ENCODE data around the gene SLC29A4. TPM values are rescaled to one million over a fixed set of nuclear protein-coding genes. Genes with fewer than 3 reads are reported as not detected.

SLC29A4 gene
- total RNA-seq, 1 donor from 2014 or later, result 7.3 TPM

GRCh38 chr7:5333121-5334045 lies 50.6 kb downstream of the SLC29A4 start:
- peak overlapping the region; percentile 19 for H3K27ac Mint-ChIP-seq
- H3K27me3 ChIP-seq, result no peaks in the 10 kb centered on the region
- no peak overlapping the region for H3K4me2 ChIP-seq
- no peak overlapping the region for H3K9ac ChIP-seq
- H3K4me1 Mint-ChIP-seq, result no peaks in the 10 kb centered on the region
- peaks cover 17% of the 10 kb centered on the region for H3K9me3 Mint-ChIP-seq
- H3K27ac ChIP-seq, result no peak overlapping the region
- peaks cover 4% of the 10 kb centered on the region for H4K20me1 ChIP-seq (ENCODE audit: low read depth)
- H3K4me3 Mint-ChIP-seq, result no peak overlapping the region
- TF ChIP-seq EZH2phosphoT487 (IDR thresholded peaks at IDR 0.05), result no peak
- no peak for TF ChIP-seq CTCF (IDR thresholded peaks at IDR 0.05)
- TF ChIP-seq EZH2 (IDR thresholded peaks at IDR 0.05), result no peak
- H3F3A ChIP-seq (ENCODE audit: low read depth), result no peaks in the 10 kb centered on the region
- H3K4me3 ChIP-seq, result no peak overlapping the region
- peaks cover 43% of the 10 kb centered on the region for H3K36me3 Mint-ChIP-seq
- no peaks in the 10 kb centered on the region for H3K4me1 ChIP-seq
- H3K36me3 ChIP-seq, result peaks cover 4% of the 10 kb centered on the region
- no peak for DNase-seq (ENCODE audit: low spot score)
- H3K9me3 ChIP-seq (ENCODE audit: low read depth), result no peaks in the 10 kb centered on the region
- H2AFZ ChIP-seq (replicated peaks), result no peak overlapping the region
- H3K79me2 ChIP-seq (ENCODE audit: low read depth), result no peaks in the 10 kb centered on the region
- H3K27me3 Mint-ChIP-seq (ENCODE audit: insufficient read depth, low read depth), result peaks cover 8% of the 10 kb centered on the region

DNA sequence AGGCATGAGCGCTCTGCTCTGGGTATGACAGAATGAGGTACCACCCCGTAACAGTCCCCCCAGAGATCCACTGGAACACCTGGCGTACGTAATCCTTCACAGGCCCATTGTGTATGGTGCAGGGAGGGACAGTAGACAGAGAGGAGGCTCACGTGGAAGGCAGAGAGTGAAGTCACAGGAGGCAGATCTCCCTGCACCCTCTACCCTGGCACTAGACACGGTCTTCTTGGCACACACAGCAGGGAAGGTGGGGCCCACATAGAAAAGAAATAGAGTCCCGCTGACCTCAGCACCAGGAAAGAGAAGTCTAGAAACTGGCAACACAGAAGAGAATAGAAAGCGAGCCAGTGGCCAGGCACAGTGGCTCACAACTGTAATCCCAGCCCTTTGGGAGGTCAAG lies 51.9 kb downstream of the SLC29A4 start:
- H3K4me2 ChIP-seq, result no peak overlapping the region

GRCh38 chr7:5337047-5337446 lies 54.3 kb downstream of the SLC29A4 start:
- Mint-ChIP-seq H3K4me1 (no peaks in the 10 kb centered on the region), H3K27me3 (ENCODE audit: insufficient read depth, low read depth) (peaks cover 8% of the 10 kb centered on the region), H3K9me3 (peaks cover 28% of the 10 kb centered on the region), H3K4me3 (no peak overlapping the region), H3K27ac (no peak overlapping the region), H3K36me3 (peaks cover 56% of the 10 kb centered on the region)
- no peak overlapping the region for H3K9ac ChIP-seq
- H4K20me1 ChIP-seq (ENCODE audit: low read depth), result peaks cover 4% of the 10 kb centered on the region
- H2AFZ ChIP-seq (replicated peaks), result no peak overlapping the region
- no peaks in the 10 kb centered on the region for H3K27me3 ChIP-seq
- no peak for DNase-seq (ENCODE audit: low spot score)
- H3K9me3 ChIP-seq (ENCODE audit: low read depth), result no peaks in the 10 kb centered on the region
- H3K4me1 ChIP-seq, result no peaks in the 10 kb centered on the region
- peaks cover 4% of the 10 kb centered on the region for H3K36me3 ChIP-seq
- H3F3A ChIP-seq (ENCODE audit: low read depth), result no peaks in the 10 kb centered on the region
- H3K27ac ChIP-seq, result no peak overlapping the region
- TF ChIP-seq EZH2phosphoT487 (IDR thresholded peaks at IDR 0.05) (no peak), EZH2 (IDR thresholded peaks at IDR 0.05) (no peak), CTCF (IDR thresholded peaks at IDR 0.05) (no peak)
- no peak overlapping the region for H3K4me3 ChIP-seq
- H3K79me2 ChIP-seq (ENCODE audit: low read depth), result no peaks in the 10 kb centered on the region
- H3K4me2 ChIP-seq, result no peak overlapping the region

More for the DNA sequence above, 51.9 kb downstream of the SLC29A4 start:
- H4K20me1 ChIP-seq (ENCODE audit: low read depth), result peaks cover 4% of the 10 kb centered on the region
- H3K36me3 ChIP-seq, result peaks cover 4% of the 10 kb centered on the region
- H3K27ac Mint-ChIP-seq, result no peak overlapping the region
- H3K9me3 Mint-ChIP-seq, result peaks cover 17% of the 10 kb centered on the region
- no peaks in the 10 kb centered on the region for H3K9me3 ChIP-seq (ENCODE audit: low read depth)
- no peak for DNase-seq (ENCODE audit: low spot score)
- TF ChIP-seq EZH2phosphoT487 (IDR thresholded peaks at IDR 0.05), result no peak
- TF ChIP-seq CTCF (IDR thresholded peaks at IDR 0.05), result no peak
- TF ChIP-seq EZH2 (IDR thresholded peaks at IDR 0.05), result no peak
- no peaks in the 10 kb centered on the region for H3K4me1 Mint-ChIP-seq
- no peak overlapping the region for H3K27ac ChIP-seq
- H3K79me2 ChIP-seq (ENCODE audit: low read depth), result no peaks in the 10 kb centered on the region
- no peak overlapping the region for H3K4me3 Mint-ChIP-seq
- peaks cover 5% of the 10 kb centered on the region for H3K27me3 Mint-ChIP-seq (ENCODE audit: insufficient read depth, low read depth)
- H3K27me3 ChIP-seq, result no peaks in the 10 kb centered on the region
- no peaks in the 10 kb centered on the region for H3K4me1 ChIP-seq
- peaks cover 48% of the 10 kb centered on the region for H3K36me3 Mint-ChIP-seq
- H2AFZ ChIP-seq (replicated peaks), result no peak overlapping the region
- H3K4me3 ChIP-seq, result no peak overlapping the region
- no peak overlapping the region for H3K9ac ChIP-seq
- H3F3A ChIP-seq (ENCODE audit: low read depth), result no peaks in the 10 kb centered on the region

Measured in neural progenitor cell (in vitro differentiated cells).